Fibroblast of pulmonary artery (primary cell): ENCODE measurements around the gene SLC35F4.

Experiments used
- DNase-seq: peaks from one replicate; pipeline ENCODE4 v3.0.0-alpha.2; 2010; ENCODE audit warnings: low read depth
- H3K4me3 ChIP-seq: replicated peaks from 2 replicates; pipeline ENCODE4 v1.5.1; 2011; ENCODE audit warnings: low read depth, mild to moderate bottlenecking, control low read depth, low read length, moderate library complexity
- CTCF ChIP-seq: IDR thresholded peaks from 2 replicates; pipeline ENCODE4 v1.5.1; 2011; ENCODE audit warnings: mild to moderate bottlenecking, control low read depth, low read length, inconsistent platforms; ENCODE audit errors: missing control alignments

The SLC35F4 gene

GRCh38 chr14:57704763-57705162 lies 161.1 kb downstream of the SLC35F4 start:
- no peak for DNase-seq
- no peak overlapping the region for H3K4me3 ChIP-seq
- no peak for TF ChIP-seq CTCF

- TF ChIP-seq CTCF, result no peak
- DNase-seq, result no peak
- H3K4me3 ChIP-seq, result no peak overlapping the region
These were observed 165.9 kb downstream of the SLC35F4 start for GRCh38 chr14:57699947-57700346.

- peak; percentile 73 for TF ChIP-seq CTCF
- H3K4me3 ChIP-seq, result no peak overlapping the region
- DNase-seq, result peak; percentile 85
These were observed 173.2 kb downstream of the SLC35F4 start for GRCh38 chr14:57692671-57693070.

- no peak for DNase-seq
- no peak for TF ChIP-seq CTCF
- H3K4me3 ChIP-seq, result no peak overlapping the region
These were observed 178.5 kb downstream of the SLC35F4 start for GRCh38 chr14:57687416-57687815.

- TF ChIP-seq CTCF, result no peak
- no peak for DNase-seq
- no peak overlapping the region for H3K4me3 ChIP-seq
These were observed 179.6 kb downstream of the SLC35F4 start for GRCh38 chr14:57686304-57686703.

- no peak for TF ChIP-seq CTCF
- no peak overlapping the region for H3K4me3 ChIP-seq
- DNase-seq, result no peak
These were observed 194.9 kb downstream of the SLC35F4 start for GRCh38 chr14:57671021-57671420.

GRCh38 chr14:57660208-57660607 lies 205.7 kb downstream of the SLC35F4 start:
- TF ChIP-seq CTCF, result no peak
- DNase-seq, result no peak
- H3K4me3 ChIP-seq, result no peak overlapping the region
